Measurements from ENCODE around the gene OR5V1. TPM values are rescaled to one million over a fixed set of nuclear protein-coding genes. Genes with fewer than 3 reads are reported as not detected.

Gene OR5V1
- total RNA-seq = not detected
- not detected for polyA plus RNA-seq
- long read RNA-seq, donor 1 = 0 reads
- long read RNA-seq, donor 2 = 0 reads
- long read RNA-seq, donor 3 = 0 reads

DNA sequence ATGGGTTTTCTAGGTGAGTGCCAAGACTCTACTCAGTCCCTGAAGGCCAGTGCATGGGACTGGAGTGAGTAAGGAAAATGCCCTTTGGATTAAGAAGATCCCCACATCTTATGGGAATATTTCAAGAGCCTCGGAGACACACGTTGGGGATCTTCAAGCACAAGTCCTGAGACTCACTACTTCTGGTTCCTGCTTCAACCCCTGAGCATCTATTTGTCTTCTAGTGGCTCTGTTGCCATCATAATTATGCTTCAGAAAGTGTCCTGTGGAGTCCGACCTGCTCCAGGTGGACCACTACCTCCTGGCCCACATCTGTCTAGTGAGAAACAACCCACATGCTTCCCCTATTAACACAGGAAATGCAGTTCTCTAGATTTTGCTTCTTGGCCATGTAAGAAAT is at the start of gene OR5V1:
OR5V1 (minus strand) TSS at position 101 of the 400 bp plus-strand sequence. CDS start 12,670 bp downstream, outside the sequence.
- Histone ChIP-seq H3K27ac (no peak within 1 kb of the TSS), H3K9me3 (peaks cover 0 to 4% (median 0%) of the 10 kb centered on the region in 12 donors), H3K4me1 (no peaks in the 10 kb centered on the region), H3K4me3 (no peak within 1 kb of the TSS), H3K27me3 (no peaks in the 10 kb centered on the region), H3K36me3 (no peaks in the 10 kb centered on the region)
- TF ChIP-seq POLR2A (IDR thresholded peaks at IDR 0.05) = no peak
- TF ChIP-seq, protein P1, sequence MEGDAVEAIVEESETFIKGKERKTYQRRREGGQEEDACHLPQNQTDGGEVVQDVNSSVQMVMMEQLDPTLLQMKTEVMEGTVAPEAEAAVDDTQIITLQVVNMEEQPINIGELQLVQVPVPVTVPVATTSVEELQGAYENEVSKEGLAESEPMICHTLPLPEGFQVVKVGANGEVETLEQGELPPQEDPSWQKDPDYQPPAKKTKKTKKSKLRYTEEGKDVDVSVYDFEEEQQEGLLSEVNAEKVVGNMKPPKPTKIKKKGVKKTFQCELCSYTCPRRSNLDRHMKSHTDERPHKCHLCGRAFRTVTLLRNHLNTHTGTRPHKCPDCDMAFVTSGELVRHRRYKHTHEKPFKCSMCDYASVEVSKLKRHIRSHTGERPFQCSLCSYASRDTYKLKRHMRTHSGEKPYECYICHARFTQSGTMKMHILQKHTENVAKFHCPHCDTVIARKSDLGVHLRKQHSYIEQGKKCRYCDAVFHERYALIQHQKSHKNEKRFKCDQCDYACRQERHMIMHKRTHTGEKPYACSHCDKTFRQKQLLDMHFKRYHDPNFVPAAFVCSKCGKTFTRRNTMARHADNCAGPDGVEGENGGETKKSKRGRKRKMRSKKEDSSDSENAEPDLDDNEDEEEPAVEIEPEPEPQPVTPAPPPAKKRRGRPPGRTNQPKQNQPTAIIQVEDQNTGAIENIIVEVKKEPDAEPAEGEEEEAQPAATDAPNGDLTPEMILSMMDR (IDR thresholded peaks at IDR 0.05) = no peak
- ATAC-seq (no peak), DNase-seq (no peak)
- 80 to 88% (median 83%) methylated on average over 3 of the region's 3 CpGs for WGBS, 4 donors
- intact Hi-C loops (cut with DNase I) = no loop called here

DNA sequence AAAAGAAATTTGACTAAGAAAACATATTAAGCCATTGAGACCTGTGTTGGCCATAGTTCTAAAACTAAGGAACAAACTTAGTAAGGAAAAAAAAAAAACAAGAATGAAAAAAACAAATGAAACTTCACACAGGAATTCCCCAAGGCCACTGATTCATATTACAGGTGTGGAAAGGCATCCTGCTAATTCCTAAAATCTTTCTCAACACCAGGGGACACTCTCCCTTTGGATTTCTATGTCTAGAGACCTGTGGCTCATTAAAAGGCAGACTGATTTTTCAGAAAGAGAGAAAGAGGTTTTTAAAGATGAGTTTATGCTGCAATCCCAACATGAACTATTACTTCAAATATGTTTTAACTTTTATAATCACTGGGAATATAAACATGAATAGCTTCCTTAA is 45.9 kb upstream of the OR5V1 start, which contains the start of gene OR12D1:
OR12D1 (plus strand) TSS at position 341 of the 400 bp plus-strand sequence.
- Histone ChIP-seq H3K27me3 (no peaks in the 10 kb centered on the region), H3K4me3 (no peak within 1 kb of the TSS), H3K27ac (no peak within 1 kb of the TSS), H3K9me3 (peaks cover 0 to 9% (median 0%) of the 10 kb centered on the region in 12 donors), H3K36me3 (no peaks in the 10 kb centered on the region), H3K4me1 (no peaks in the 10 kb centered on the region)
- no peak for ATAC-seq
- intact Hi-C loops (cut with DNase I) = no loop called here
- no peak for DNase-seq
- TF ChIP-seq POLR2A (IDR thresholded peaks at IDR 0.05) = no peak
- TF ChIP-seq, protein P1 (IDR thresholded peaks at IDR 0.05) = no peak

DNA sequence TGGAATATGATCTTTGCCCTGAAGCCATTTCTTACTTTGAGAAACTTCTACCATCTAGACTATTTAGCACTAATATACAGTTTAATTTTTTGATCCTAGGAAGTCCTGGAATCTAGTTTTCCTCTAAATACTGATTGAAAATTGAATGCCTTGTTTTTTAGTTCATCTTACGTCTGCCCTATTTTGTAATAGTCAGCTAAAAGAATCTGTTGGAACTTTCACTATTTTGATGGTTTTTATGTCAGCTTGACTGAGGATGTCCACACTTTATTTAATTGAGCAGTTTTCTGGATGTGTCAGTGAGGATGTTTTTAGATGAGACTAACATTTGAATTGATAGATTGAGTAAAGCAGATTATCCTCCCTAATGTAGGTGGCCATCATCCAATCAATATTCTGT is 35.1 kb upstream of the OR5V1 start:
- no peak for DNase-seq
- TF ChIP-seq POLR2A (IDR thresholded peaks at IDR 0.05) = no peak
- TF ChIP-seq, protein P1 (IDR thresholded peaks at IDR 0.05) = no peak
- Histone ChIP-seq H3K4me1 (no peaks in the 10 kb centered on the region), H3K27me3 (peaks cover 0 to 7% (median 0%) of the 10 kb centered on the region in 9 donors), H3K36me3 (no peaks in the 10 kb centered on the region), H3K4me3 (no peak overlapping the region), H3K9me3 (peaks cover 0 to 10% (median 0%) of the 10 kb centered on the region in 12 donors), H3K27ac (no peak overlapping the region)
- intact Hi-C loops (cut with DNase I) = no loop called here
- WGBS, 4 donors = 44 to 89% (median 71%) methylated on average over 1 of the region's 1 CpG
- ATAC-seq = no peak

DNA sequence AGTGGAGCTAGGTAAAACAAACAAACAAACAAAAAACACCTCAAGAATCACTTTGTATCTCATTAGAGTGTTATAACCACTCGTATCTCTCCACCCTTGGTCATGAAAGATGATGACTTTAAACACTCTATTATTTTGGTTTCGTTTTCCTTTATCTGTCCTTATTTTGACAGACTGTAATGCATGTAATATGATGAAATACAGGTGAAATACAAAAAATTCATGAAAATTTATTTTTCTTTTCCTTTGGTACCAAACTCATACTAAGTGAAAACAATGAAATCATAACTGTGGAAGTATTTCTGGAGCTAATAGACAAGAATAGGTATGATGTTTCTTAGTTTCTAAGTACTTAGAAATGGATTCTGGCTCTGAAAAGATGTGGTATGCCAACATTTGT is 30.9 kb upstream of the OR5V1 start:
- WGBS, 4 donors = 50 to 79% (median 61%) methylated on average over 2 of the region's 2 CpGs
- Histone ChIP-seq H3K4me1 (no peaks in the 10 kb centered on the region), H3K27me3 (peaks cover 0 to 11% (median 0%) of the 10 kb centered on the region in 9 donors), H3K9me3 (no peaks in the 10 kb centered on the region), H3K36me3 (no peaks in the 10 kb centered on the region), H3K4me3 (no peak overlapping the region), H3K27ac (no peak overlapping the region)
- no peak for ATAC-seq
- intact Hi-C loops (cut with DNase I) = no loop called here
- TF ChIP-seq, protein P1 (IDR thresholded peaks at IDR 0.05) = no peak
- TF ChIP-seq POLR2A (IDR thresholded peaks at IDR 0.05) = no peak
- no peak for DNase-seq
